Uterus (tissue), 4 donors: ENCODE results near the gene CRYBG1. TPM values are rescaled to one million over a fixed set of nuclear protein-coding genes. Genes with fewer than 3 reads are reported as not detected.

Experiments
- DNase-seq, 2 donors: peaks; one replicate each; pipeline ENCODE4 v3.0.0-alpha.2; 2019 to 2020
- H3K27ac ChIP-seq, 2 donors: fragments of 200-600 bp; sonication (generic); 1 replicate in 1 of 2; 2 replicates in 1 of 2; pipeline ENCODE4 v1.5.1; 2016 to 2018
- H3K27me3 ChIP-seq, 2 donors: fragments of 200-600 bp; sonication (generic); one replicate each; pipeline ENCODE4 v1.5.1; 2018 to 2019; ENCODE audit warnings: control low read depth in 1 of 2
- H3K36me3 ChIP-seq, 2 donors: fragments of 200-600 bp; sonication (generic); one replicate each; pipeline ENCODE4 v1.5.1; 2019; ENCODE audit warnings: control low read depth in 1 of 2
- H3K4me1 ChIP-seq, 2 donors: fragments of 200-600 bp; sonication (generic); one replicate each; pipeline ENCODE4 v1.5.1; 2018 to 2019; ENCODE audit warnings: control low read depth in 1 of 2
- H3K4me3 ChIP-seq, 2 donors: fragments of 200-600 bp; sonication (generic); 1 replicate in 1 of 2; 2 replicates in 1 of 2; pipeline ENCODE4 v1.5.1; 2018 to 2019; ENCODE audit warnings: mild to moderate bottlenecking in 1 of 2
- H3K9me3 ChIP-seq, 2 donors: fragments of 200-600 bp; sonication (generic); one replicate each; pipeline ENCODE4 v1.5.1; 2019; ENCODE audit warnings: control low read depth in 1 of 2
- POLR2A ChIP-seq, 2 donors: fragments of 450-650 bp; IDR thresholded peaks; one replicate each; pipeline ENCODE4 v1.6.1; 2016; ENCODE audit warnings: antibody characterized with exemption in 2 of 2, mild to moderate bottlenecking in 1 of 2, moderate library complexity in 1 of 2
- intact Hi-C: fragments of 100-400 bp; cut with DNase I; formaldehyde crosslinking; loops from one replicate; pipeline ENCODE4 v1.15.1; 2023; ENCODE audit warnings: low total_unique reads
- total RNA-seq, 4 donors: library from RNA; depleted of rRNA in 3 of 4; stranded (reverse); fragments of >200 nt in 3 of 4; gene quantifications; one replicate each; pipeline versions ENCODE4 v1.1.0 to v1.2.4, GENCODE V29; 2014 to 2023
- TF ChIP-seq, protein P1 (sequence below), 4 experiments: fragments of 200-600 bp in 2 of 4; fragments of 450-650 bp in 2 of 4; sonication (generic) in 2 of 4; IDR thresholded peaks; one replicate each; pipeline ENCODE4 v1.5.1; 2016 to 2019; ENCODE audit warnings: antibody characterized with exemption in 4 of 4, mild to moderate bottlenecking in 2 of 4, moderate library complexity in 1 of 4
- donor health status: DM: yes; HTN: yes; CAD: no.

Gene CRYBG1
- total RNA-seq, 4 donors from 2014 or later, result 3.6 to 65.3 (median 8.9) TPM

DNA sequence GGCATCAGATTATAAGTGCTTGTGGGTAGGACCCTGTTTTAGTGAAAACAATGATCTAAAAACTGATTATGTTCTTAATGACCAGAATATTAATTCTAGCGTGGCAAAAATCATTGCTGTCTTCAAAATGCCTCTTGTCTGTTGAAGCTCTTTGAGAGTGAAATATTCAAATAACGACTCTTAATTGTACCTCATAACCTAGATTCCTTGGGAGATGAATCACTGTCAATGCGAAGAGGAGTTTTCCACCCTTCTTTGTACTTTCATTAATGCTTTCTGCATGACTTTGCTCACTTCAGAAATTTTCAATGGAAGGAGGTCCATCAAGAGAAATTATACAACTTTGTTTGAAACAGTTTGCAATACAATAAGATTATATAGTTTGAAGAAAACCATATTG is 71.5 kb downstream of the CRYBG1 start:
- Histone ChIP-seq H3K4me3 (no peak overlapping the region), H3K27me3 (no peaks in the 10 kb centered on the region)
- intact Hi-C loops, result no loop called here

GRCh38 chr6:106434530-106434929 is 74.0 kb downstream of the CRYBG1 start:
- TF ChIP-seq, protein P1, sequence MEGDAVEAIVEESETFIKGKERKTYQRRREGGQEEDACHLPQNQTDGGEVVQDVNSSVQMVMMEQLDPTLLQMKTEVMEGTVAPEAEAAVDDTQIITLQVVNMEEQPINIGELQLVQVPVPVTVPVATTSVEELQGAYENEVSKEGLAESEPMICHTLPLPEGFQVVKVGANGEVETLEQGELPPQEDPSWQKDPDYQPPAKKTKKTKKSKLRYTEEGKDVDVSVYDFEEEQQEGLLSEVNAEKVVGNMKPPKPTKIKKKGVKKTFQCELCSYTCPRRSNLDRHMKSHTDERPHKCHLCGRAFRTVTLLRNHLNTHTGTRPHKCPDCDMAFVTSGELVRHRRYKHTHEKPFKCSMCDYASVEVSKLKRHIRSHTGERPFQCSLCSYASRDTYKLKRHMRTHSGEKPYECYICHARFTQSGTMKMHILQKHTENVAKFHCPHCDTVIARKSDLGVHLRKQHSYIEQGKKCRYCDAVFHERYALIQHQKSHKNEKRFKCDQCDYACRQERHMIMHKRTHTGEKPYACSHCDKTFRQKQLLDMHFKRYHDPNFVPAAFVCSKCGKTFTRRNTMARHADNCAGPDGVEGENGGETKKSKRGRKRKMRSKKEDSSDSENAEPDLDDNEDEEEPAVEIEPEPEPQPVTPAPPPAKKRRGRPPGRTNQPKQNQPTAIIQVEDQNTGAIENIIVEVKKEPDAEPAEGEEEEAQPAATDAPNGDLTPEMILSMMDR (IDR thresholded peaks at IDR 0.05), result no peak
- TF ChIP-seq POLR2A (IDR thresholded peaks at IDR 0.05), result no peak

More for the DNA sequence above, 71.5 kb downstream of the CRYBG1 start:
- no peaks in the 10 kb centered on the region for H3K9me3 ChIP-seq
- no peaks in the 10 kb centered on the region for H3K4me1 ChIP-seq
- no peak overlapping the region for H3K27ac ChIP-seq
- TF ChIP-seq POLR2A (IDR thresholded peaks at IDR 0.05), result no peak
- TF ChIP-seq, protein P1 (IDR thresholded peaks at IDR 0.05), result no peak
- H3K36me3 ChIP-seq, result no peaks in the 10 kb centered on the region
- DNase-seq, result no peak

GRCh38 chr6:106439459-106439858 is 78.9 kb downstream of the CRYBG1 start:
- H3K4me1 ChIP-seq, result no peaks in the 10 kb centered on the region
- no peak overlapping the region for H3K27ac ChIP-seq
- H3K4me3 ChIP-seq, result no peak overlapping the region
- no peaks in the 10 kb centered on the region for H3K9me3 ChIP-seq
- no peaks in the 10 kb centered on the region for H3K36me3 ChIP-seq
- TF ChIP-seq, protein P1 (IDR thresholded peaks at IDR 0.05), result no peak
- no peak for TF ChIP-seq POLR2A (IDR thresholded peaks at IDR 0.05)
- intact Hi-C loops, result no loop called here
- H3K27me3 ChIP-seq, result peaks cover 0 to 5% of the 10 kb centered on the region in 2 donors
- no peak for DNase-seq

More at GRCh38 chr6:106434530-106434929, 74.0 kb downstream of the CRYBG1 start:
- Histone ChIP-seq H3K9me3 (no peaks in the 10 kb centered on the region), H3K4me1 (no peaks in the 10 kb centered on the region), H3K27me3 (peaks cover 0 to 5% of the 10 kb centered on the region in 2 donors), H3K4me3 (no peak overlapping the region), H3K36me3 (no peaks in the 10 kb centered on the region), H3K27ac (no peak overlapping the region)
- DNase-seq, result no peak
- intact Hi-C loops, result no loop called here

DNA sequence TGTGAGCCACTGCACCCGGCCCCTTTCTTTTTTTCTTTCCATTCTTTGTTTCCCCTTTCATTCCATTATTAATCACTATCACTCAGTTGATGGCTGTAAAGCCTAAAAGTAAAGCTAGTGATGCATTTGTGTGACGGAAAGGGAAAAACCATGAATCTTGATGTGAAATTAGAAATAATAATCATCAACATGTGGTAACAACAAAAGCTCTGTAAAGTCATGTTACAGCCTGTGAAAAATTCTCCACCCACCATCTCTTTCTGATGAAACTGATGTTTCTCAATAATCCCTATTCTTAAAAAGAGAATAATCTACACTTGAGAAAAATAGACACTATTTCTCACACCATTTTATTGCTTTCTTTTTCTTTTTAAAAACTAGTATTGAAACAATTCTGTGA is 80.0 kb downstream of the CRYBG1 start:
- TF ChIP-seq, protein P1 (IDR thresholded peaks at IDR 0.05), result no peak
- no peak for TF ChIP-seq POLR2A (IDR thresholded peaks at IDR 0.05)
- H3K4me3 ChIP-seq, result no peak overlapping the region
- no peaks in the 10 kb centered on the region for H3K36me3 ChIP-seq
- intact Hi-C loops, result loop anchor here (10.0 kb wide), 1 partner anchor 124 kb away; no protein-coding TSS in a partner anchor
- DNase-seq, result no peak
- no peaks in the 10 kb centered on the region for H3K9me3 ChIP-seq
- H3K27ac ChIP-seq, result no peak overlapping the region
- peaks cover 0 to 5% of the 10 kb centered on the region in 2 donors for H3K27me3 ChIP-seq
- H3K4me1 ChIP-seq, result no peaks in the 10 kb centered on the region

- no peaks in the 10 kb centered on the region for H3K36me3 ChIP-seq
- H3K4me1 ChIP-seq, result no peaks in the 10 kb centered on the region
- no peak overlapping the region for H3K27ac ChIP-seq
- H3K9me3 ChIP-seq, result no peaks in the 10 kb centered on the region
- H3K4me3 ChIP-seq, result no peak overlapping the region
- DNase-seq, result no peak
- H3K27me3 ChIP-seq, result peaks cover 0 to 5% of the 10 kb centered on the region in 2 donors
- TF ChIP-seq, protein P1 (IDR thresholded peaks at IDR 0.05), result no peak
- no peak for TF ChIP-seq POLR2A (IDR thresholded peaks at IDR 0.05)
- intact Hi-C loops, result loop anchor here (10.0 kb wide), 1 partner anchor 122 kb away; no protein-coding TSS in a partner anchor
Measured at GRCh38 chr6:106442395-106442794, 81.9 kb downstream of the CRYBG1 start.
